GM23248 (cell line): ENCODE data around the gene PHF21A.

Experiments used
- EZH2 ChIP-seq: fragments of 200-600 bp; sonication (generic); IDR thresholded peaks from 2 replicates; pipeline ENCODE4 v1.6.1; 2018; ENCODE audit warnings: antibody characterized with exemption, mild to moderate bottlenecking; ENCODE audit not compliant: insufficient read depth, poor library complexity, severe bottlenecking
- EZH2phosphoT487 ChIP-seq: fragments of 200-600 bp; sonication (generic); IDR thresholded peaks from 2 replicates; pipeline ENCODE4 v1.6.1; 2018; ENCODE audit warnings: antibody characterized with exemption, moderate library complexity, mild to moderate bottlenecking, low read depth; ENCODE audit not compliant: insufficient read depth

GRCh38 chr11:46006418-46007070 is 114.7 kb downstream of the PHF21A start:
- TF ChIP-seq EZH2: no peak
- no peak for TF ChIP-seq EZH2phosphoT487
